GM12865 (cell line): ENCODE results near the gene TDRD12.
"Not testable (repeated sequence)": the region's sequence is repeated elsewhere in the genome, so short reads cannot be mapped to it uniquely, and the experiment has no call there.

Source experiments
- DNase-seq: peaks from one replicate; pipeline ENCODE4 v3.0.0; 2010; ENCODE audit warnings: low read depth
- H3K4me3 ChIP-seq: 2 replicates; pipeline ENCODE4 v1.5.1; 2011; ENCODE audit warnings: mild to moderate bottlenecking, low read depth, low read length, control low read depth
- CTCF ChIP-seq: IDR thresholded peaks from 2 replicates; pipeline ENCODE4 v1.5.1; 2011; ENCODE audit warnings: low read length, control low read depth, low read depth, inconsistent platforms; ENCODE audit not compliant: insufficient read depth; ENCODE audit errors: missing control alignments

Gene TDRD12

GRCh38 chr19:32837531-32837930 is 118.0 kb downstream of the TDRD12 start:
- no peak for DNase-seq
- no peak overlapping the region for H3K4me3 ChIP-seq
- TF ChIP-seq CTCF = no peak

GRCh38 chr19:32842061-32842460 is 122.5 kb downstream of the TDRD12 start:
- DNase-seq = no peak
- no peak overlapping the region for H3K4me3 ChIP-seq
- TF ChIP-seq CTCF = no peak

- TF ChIP-seq CTCF = no peak
- no peak overlapping the region for H3K4me3 ChIP-seq
- DNase-seq = no peak
Observed at GRCh38 chr19:32843716-32844245, 124.2 kb downstream of the TDRD12 start.

- DNase-seq, H3K4me3 ChIP-seq: not testable (repeated sequence)
Observed at GRCh38 chr19:32848035-32848434, 128.5 kb downstream of the TDRD12 start.

- H3K4me3 ChIP-seq = no peak overlapping the region
- DNase-seq = no peak
- no peak for TF ChIP-seq CTCF
Observed at GRCh38 chr19:32852216-32852615, 132.6 kb downstream of the TDRD12 start.

GRCh38 chr19:32856818-32857217 is 137.3 kb downstream of the TDRD12 start:
- not testable (repeated sequence) for DNase-seq, H3K4me3 ChIP-seq

- DNase-seq = no peak
- no peak overlapping the region for H3K4me3 ChIP-seq
- no peak for TF ChIP-seq CTCF
Observed at GRCh38 chr19:32857584-32857983, 138.0 kb downstream of the TDRD12 start.

- no peak for TF ChIP-seq CTCF
- DNase-seq = no peak
- H3K4me3 ChIP-seq = no peak overlapping the region
Observed at GRCh38 chr19:32858155-32858554, 138.6 kb downstream of the TDRD12 start.
